Measurements from ENCODE around the gene GABBR2. TPM values are rescaled to one million over a fixed set of nuclear protein-coding genes. Genes with fewer than 3 reads are reported as not detected.

Gene GABBR2
- total RNA-seq, 1 donor from 2014 or later: 0.75 TPM

DNA sequence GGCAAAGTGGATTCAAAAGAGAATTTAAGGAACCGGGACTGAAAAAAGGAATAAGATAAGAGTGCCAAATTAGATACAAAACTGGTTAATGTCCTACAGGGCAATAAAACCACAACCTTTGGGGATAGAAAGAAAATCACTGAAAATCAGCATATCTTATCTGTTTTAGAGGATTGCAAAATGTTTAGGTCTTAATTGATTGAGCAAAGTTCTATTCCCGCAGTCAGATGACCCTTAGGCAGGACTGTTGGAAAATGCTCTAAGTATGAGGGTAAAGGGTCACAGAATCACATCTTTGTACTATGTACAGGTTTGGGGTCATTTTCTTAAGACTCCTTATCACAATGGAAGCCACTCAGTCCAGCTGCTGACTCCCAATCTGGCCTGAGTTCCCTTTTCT, 129.0 kb downstream of the GABBR2 start:
- no peak for DNase-seq (ENCODE audit: low read depth)
- TF ChIP-seq, protein P1, sequence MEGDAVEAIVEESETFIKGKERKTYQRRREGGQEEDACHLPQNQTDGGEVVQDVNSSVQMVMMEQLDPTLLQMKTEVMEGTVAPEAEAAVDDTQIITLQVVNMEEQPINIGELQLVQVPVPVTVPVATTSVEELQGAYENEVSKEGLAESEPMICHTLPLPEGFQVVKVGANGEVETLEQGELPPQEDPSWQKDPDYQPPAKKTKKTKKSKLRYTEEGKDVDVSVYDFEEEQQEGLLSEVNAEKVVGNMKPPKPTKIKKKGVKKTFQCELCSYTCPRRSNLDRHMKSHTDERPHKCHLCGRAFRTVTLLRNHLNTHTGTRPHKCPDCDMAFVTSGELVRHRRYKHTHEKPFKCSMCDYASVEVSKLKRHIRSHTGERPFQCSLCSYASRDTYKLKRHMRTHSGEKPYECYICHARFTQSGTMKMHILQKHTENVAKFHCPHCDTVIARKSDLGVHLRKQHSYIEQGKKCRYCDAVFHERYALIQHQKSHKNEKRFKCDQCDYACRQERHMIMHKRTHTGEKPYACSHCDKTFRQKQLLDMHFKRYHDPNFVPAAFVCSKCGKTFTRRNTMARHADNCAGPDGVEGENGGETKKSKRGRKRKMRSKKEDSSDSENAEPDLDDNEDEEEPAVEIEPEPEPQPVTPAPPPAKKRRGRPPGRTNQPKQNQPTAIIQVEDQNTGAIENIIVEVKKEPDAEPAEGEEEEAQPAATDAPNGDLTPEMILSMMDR (conservative IDR thresholded peaks at IDR 0.05; ENCODE audit: low read depth, low read length): no peak
- no peak overlapping the region for H3K4me3 ChIP-seq (ENCODE audit: low read depth, low read length)

DNA sequence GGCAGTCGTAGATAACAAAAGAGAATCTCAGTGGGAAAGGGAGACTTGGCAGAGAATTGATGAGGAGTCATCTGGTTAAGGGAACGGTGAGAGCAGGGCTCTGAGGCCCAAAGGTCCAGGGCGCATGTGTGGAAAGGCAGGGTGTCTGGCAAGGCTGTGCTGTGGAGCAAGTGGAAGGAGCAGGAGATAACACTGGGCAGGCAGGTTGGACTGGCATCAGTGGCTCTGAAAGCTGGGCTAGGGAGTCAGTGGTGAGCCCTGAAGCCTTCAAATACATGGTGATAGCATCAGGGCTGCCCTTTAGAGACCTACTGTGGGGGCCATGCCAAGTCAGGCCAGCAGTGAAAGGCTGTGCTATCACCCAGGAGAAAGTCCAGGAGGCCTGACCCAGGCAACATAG, 131.3 kb downstream of the GABBR2 start:
- TF ChIP-seq, protein P1 (conservative IDR thresholded peaks at IDR 0.05; ENCODE audit: low read depth, low read length): no peak
- no peak for DNase-seq (ENCODE audit: low read depth)
- H3K4me3 ChIP-seq (ENCODE audit: low read depth, low read length): no peak overlapping the region

DNA sequence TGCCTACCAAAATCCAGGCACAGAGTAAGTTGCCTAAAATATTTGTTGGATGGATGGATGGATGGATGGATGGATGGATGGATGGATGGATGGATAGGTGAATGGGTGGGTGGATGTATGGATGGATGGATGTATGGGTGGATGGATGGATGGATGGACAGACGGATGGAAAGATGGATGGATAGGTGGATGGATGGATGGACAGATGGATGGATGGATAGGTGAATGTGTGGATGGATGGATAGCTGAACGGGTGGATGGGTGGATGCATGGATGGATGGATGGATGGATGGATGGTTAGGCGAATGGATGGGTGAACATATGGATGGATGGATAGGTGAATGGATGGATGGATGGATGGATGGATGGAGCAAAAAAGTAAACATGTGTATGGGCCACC, 131.9 kb downstream of the GABBR2 start:
- H3K4me3 ChIP-seq (ENCODE audit: low read depth, low read length): no peak overlapping the region
- DNase-seq (ENCODE audit: low read depth): no peak
- TF ChIP-seq, protein P1 (conservative IDR thresholded peaks at IDR 0.05; ENCODE audit: low read depth, low read length): no peak

DNA sequence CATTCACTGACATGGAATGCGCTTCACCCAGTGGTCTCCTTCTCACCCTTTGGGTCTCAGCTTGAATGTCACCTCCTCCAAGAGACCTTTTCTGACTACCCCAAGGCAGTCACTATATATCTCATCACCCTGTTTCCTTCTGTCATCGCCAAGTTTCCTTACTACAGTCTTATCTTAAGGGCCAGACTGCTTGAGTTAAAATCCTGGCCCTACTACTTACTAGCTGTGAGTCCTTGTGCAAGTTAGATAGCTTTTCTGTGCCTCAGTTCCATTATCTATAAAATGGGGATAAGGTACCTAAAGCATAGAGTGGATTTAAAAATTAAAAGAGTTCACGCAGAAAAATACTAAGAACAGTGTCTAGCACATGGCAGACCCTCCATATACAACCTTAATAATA, 132.4 kb downstream of the GABBR2 start:
- H3K4me3 ChIP-seq (ENCODE audit: low read depth, low read length): no peak overlapping the region
- no peak for DNase-seq (ENCODE audit: low read depth)
- TF ChIP-seq, protein P1 (conservative IDR thresholded peaks at IDR 0.05; ENCODE audit: low read depth, low read length): no peak

DNA sequence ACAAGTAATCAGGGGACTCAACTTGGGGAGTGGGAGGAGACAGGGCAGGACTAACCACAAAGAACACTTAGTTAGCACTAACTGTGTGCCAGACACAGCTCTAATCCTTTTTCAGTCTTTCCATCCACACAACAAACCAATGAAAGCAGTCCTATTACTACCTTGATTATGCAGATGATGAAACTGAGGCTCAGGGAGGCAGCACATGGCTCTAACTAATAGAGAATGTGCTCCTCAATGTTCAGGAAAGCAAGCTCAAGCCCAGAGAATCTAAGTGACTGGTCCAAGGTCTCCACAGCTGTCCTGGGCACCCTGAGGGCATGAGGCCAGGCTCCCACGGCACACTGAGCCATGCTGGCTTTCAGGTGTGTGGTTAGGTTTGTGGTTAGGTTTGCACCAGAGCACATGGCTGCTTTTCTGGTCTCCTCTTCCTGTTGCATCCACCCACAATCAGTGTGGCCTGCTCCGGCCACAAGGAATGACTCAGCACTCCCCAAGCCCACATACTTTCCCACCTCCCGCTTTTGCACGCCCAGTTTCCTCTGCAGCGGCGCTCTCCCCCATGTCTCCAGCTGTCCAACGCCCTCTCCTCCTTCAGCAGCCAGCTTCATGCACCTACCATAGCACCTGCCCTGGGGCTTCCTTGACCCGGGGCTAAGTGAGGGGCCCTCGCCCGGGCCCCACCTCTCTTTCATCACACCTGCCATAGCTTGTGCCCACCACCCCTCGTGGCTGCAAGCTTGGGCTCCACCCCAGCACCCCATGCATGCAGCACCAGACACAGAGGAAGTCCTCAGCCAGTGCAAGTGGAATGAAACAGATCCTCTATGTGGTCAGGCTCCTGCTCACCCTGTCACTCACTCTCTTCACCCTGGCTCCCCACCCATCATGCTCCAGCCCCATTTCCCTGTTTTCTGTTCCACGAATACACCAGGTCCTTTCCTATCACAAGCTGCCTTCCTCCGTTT, 133.1 kb downstream of the GABBR2 start:
- H3K4me3 ChIP-seq (ENCODE audit: low read depth, low read length): no peak overlapping the region
- peak; percentile 20 for DNase-seq (ENCODE audit: low read depth)
- TF ChIP-seq, protein P1 (conservative IDR thresholded peaks at IDR 0.05; ENCODE audit: low read depth, low read length): no peak

DNA sequence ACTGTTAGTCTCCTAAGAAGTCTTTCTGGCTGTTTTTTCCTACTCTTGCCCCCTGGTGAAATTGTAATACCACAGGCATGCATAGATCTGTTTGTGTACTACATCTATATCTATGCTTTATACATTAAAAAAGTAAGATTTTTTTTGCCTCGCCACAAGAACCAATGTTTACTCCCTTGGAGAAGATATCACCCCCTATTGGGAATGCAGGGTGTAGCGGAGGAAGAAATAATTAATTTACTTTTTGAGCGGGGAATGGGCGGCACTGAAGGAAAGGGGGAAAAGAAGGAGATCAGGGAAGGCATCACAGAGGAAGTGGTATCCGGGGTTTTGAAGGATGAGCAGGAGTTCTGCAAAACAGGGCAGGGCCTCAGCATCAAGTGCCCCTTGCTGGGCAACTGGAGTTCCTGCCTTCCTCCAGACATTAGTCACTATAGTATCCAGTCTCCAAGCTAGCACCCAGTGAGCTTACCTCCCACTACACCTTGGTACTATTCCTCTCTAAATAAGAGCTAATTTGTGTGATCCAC, 134.9 kb downstream of the GABBR2 start:
- H3K4me3 ChIP-seq (ENCODE audit: low read depth, low read length): no peak overlapping the region
- TF ChIP-seq, protein P1 (conservative IDR thresholded peaks at IDR 0.05; ENCODE audit: low read depth, low read length): peak; percentile 23
- DNase-seq (ENCODE audit: low read depth): no peak
